Activated CD4-positive, alpha-beta T cell treated with anti-CD3 and anti-CD28 coated beads for 48 hours (primary cell): ENCODE data around the gene TNFRSF8.
"Not testable (repeated sequence)": the region's sequence is repeated elsewhere in the genome, so short reads cannot be mapped to it uniquely, and the experiment has no call there.

Experiments used
- DNase-seq: peaks from one replicate; pipeline ENCODE4 v3.0.0-alpha.2; 2020

TNFRSF8 gene

DNA sequence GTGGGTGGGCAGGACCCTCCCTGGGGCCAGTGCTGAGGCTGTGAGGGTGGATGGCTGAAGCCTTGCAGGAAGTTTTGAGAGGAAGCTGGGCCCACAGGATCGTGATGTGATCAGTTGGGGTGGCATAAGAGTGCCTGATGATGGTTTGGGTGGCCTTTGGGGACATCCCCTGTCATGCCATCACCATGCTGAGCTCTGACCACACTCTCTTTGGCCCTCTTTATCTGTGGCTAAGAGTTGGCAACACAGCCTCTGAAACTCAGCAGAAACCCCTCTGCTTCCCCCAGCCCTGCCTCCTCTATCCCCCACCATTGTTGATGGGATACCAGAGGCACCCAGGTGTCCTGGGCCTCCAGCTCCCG, 24.0 kb upstream of the TNFRSF8 start:
- no peak for DNase-seq

DNA sequence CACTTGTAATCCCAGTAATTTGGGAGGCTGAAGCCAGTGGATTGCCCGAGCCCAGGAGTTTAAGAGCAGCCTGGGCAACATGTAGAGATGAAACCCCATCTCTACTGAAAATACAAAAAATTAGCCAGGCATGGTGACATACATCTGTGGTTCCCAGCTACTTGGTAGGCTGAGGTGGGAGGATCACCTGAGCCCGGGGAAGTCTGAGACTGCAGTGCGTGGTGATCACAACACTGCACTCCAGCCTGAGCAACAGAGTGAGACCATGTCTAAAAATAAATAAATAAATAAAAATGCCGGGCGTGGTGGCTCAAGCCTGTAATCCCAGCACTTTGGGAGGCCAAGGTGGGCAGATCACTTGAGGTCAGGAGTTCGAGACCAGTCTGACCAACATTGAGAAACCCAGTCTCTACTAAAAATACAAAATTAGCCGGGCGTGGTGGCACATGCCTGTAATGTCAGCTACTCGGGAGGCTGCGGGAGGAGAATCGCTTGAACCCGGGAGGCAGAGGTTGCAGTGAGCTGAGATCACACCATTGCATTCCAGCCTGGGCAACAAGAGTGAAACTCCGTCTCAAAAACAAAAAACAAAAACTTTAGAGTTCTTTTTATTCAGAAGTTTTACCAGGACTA, 23.2 kb upstream of the TNFRSF8 start:
- not testable (repeated sequence) for DNase-seq

DNA sequence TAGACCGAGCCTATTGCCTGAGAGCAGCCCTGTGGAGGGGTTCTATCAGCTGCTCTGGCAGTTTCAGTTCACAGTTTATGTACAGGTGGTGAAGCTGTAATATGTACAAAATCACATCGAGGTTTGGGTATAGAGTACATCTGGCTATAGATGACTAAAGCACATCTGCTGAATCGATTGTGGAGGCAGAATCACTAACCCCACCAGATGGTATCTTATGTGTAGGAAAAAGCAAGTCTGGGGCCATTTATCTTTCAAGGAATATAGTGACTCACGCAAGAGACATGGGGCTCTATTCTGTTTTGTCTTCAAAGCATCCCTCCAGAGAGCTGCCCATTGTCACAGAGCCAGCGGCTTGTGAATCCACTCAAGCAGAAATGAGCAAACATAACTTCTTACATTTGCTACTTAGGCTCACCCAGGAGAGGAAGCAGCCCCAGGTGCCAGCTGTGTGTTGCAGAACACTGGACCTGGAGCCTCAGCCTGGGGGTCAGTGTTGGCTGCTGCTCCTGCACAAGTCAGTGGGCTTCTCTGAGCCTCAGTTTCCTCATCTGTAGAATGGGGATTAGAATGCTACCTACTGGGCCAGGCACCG, 22.5 kb upstream of the TNFRSF8 start:
- DNase-seq: peak; percentile 60

DNA sequence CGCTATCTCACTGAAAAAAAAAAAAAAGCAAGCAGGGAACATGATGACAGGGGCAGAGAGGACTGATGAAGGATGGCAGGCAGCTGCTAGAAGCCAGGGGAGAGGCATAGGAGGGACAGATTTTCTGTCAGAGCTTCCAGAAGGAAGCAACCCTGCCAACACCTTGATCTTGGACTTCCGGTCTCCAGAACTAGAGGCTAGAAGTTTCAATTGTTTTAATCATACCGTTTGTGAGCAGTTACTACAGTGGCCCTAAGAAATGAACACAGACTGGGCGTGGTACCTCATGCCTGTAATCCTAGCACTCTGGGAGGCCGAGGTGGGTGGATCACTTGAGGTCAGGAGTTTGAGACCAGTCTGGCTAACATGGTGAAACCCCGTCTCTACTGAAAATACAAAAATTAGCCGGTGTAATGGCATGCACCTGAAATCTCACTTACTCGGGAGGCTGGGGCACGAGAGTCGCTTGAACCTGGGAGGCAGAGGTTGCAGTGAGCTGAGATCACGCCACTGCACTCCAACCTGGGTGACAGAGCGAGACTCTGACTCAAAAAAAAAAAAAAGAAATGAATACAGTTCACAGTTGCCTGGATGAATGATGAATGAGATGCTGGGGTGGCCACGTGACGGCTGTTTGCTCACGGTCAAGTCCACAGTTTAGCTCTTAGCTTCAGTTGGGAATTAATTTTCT, 18.8 kb upstream of the TNFRSF8 start:
- DNase-seq: peak; percentile 35

DNA sequence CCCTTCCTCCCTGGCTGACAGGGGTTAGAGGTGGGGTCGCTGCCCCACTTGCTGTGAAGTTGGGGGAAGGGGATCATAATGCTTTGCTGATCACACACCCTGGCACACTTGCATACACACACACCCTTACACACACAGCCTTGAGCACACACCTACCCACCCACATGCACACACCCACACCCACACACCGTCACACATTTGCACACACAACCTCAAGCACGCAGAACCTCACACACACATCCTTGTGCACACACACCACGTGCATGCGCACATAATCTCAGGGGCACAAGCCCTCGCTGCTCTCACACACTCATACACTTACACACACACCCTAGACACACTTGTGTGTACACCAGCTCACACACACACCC, 16.4 kb upstream of the TNFRSF8 start:
- DNase-seq: no peak

DNA sequence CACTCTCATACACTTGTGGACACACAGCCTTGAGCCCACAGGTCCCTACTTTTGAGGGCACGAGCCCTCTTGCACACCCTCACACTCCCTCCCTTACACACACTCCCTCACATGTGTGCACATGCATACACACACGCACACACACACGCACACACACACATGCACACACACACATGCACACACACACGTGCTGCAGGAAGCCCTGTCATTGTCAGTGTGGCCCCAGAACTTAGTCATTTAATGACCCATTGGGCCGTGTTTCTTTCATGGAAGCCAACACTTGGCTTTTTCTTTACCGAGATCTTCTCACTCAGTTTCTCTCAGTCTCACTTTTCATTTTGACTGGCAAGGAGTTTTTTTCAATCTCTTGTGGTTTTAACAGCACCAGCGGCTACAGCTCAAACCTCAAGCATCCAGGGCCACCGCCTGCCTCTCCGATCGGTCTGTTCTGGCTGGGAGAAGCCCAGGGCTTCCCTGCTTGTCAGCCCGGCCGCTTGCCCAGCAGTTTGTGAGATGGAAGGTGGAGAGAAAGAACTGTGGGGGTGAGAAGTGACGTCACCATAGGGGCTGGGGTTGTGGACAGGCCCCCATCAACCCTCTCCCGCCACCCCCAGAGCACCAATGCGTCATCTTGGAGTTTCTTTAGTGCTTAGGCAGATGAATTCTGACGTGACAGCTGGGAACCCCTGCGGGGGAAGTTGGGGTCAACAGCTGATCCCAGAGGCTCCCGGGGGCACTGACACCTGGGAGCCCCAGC, 15.8 kb upstream of the TNFRSF8 start:
- DNase-seq: peak; percentile 80

DNA sequence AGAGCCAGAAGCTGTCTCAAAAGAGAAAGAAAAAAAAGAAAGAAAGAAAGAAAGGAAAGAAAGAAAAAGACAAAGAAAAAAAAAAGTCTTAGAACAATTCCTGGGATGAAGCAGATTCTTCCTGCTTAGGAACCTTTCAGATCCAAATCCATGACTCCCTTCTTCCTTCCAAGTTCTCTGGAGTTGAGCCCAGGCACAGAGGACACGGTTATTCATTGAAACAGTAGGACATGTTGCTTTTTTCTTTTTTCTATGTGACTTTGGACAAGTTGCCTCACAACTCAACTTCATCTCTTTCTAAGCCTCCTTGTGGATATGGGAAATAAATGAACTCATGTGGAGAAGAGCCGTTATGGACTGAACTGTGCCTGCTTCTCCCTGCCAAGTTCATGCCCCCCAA, 14.7 kb upstream of the TNFRSF8 start:
- no peak for DNase-seq

DNA sequence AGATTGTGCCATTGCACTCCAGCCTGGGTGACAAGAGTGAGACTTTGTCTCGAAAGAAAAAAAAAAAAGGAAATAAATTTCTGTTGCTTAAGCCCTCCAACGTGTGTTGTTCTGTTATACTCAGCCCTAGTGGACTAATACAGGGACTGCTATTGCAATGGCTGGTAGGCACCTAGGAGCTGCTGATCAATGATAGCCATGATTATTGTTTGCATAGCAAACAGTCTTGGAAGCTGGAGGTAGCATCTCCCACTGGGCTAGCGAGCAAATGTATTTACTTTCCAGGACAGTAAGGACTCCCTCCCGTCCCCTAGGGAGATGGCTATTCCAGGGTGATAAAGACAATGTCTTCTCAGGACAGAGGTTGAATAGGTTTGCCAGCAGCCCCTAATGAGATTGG, 13.5 kb upstream of the TNFRSF8 start:
- no peak for DNase-seq

DNA sequence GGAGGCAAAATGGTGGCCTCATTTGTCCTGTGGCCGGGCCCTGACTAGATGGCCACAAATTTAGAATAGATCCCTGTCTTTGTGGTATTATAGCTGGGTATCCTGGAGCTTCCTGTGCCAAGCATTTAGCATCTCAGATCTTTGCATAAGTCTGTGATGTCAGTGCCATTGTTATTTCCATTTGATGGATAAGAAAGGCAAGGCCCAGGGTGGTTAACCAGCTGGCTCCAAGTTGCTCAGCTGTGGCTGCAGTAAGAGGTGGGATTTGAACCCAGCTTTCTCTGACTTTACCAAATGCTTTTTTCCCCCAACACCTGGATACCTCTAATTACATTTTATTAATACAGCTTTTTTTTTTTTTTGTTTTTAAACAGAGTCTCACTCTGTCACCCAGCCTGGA, 11.7 kb upstream of the TNFRSF8 start:
- DNase-seq: no peak

DNA sequence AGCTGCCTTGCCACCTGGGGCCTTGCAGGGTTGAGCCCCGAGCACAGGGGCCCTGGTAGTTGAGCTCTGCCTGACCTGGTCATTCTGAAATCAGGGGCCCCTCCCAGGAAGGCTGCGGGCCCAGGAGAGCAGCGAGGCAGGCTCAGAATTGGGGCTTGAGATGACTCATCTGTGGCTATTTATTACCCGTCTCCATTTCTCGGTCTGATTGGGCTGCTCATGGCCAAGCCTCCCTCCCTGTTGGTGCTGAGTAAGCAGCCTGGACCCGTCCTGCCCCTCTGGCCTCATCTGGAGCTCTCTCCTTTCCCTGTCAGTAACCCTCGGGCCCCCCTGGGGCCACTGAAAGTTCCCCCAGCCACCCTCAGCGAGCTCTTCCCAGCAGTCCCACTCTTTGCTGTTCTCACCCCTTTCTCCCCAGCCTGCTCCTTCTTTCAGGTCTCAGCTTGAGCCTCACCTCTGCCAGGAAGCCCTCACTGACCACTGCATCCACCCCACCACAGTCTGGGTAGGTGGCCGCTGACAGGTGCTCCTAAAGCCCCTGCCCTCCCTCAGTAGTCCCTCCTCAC, 11.0 kb upstream of the TNFRSF8 start:
- DNase-seq: peak; percentile 58

DNA sequence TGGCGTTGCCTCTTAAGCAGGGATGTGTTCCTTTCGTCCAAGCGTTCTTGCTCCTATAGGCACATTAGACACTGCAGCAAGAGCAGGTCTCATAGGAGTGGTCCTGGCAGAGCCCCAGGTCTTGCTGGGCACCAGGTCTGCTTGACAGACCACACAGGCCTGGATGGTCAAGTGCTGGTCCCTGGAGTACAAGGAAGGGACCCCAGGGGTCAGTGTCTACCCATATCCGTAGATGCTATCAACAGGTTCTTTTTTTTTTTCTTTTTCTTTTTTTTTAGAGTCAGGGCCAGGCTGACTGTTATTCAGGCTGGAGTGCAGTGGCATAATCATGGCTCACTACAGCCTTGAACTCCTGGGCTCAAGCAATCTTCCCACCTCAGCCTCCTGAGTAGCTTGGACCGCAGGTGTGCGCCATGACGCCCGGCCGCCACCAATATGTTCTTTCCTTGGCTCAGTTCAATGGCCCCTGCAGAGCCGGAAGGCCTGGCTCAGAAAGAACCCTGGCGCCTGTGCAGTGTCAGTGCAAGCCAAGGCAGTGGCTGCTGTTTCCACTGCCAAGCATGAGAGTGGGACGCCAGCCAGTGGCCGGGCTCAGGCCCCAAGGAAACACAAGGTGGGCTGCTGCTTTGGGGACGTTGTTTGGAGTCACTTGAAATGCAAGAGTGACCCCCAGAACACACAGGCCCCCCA, 10.0 kb upstream of the TNFRSF8 start:
- DNase-seq: no peak

DNA sequence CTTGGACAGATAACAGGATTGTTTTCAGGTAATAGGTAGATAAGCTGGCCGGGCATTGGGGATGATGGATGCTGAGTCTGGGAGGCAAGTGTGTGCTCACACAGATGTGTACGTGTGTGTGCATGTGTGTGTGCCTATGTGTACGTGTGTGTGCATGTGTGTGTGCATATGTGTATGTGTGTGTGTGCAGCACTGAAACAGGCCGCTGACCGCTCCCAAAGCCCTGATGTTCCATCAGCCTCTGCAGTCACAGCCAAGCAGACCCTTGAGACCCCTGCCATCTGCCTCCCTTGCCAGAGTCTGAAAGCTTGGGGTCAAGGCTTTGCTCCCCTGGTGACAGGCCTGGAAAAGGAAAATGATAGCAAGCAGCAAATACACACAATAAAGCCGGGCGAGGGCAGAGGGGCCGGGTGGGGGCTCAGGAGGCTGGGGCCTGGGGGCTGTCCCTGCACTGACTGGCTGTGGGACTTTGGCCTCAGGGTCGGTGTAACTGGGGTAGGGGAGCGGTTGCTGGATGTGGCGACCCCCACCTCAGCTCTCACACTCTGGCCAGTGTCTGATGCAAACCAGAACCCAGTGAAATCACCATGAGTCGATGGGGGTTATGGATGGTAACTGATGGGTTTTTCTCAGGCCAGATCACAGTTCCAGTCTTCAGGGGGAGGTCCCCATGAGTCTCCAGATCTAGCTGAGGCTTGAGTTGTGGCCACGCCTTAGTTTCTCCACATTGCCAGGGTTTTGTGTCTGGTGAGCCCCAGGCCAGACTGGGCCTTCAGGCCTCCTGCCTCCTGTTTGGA, 9.2 kb upstream of the TNFRSF8 start:
- DNase-seq: peak; percentile 51

DNA sequence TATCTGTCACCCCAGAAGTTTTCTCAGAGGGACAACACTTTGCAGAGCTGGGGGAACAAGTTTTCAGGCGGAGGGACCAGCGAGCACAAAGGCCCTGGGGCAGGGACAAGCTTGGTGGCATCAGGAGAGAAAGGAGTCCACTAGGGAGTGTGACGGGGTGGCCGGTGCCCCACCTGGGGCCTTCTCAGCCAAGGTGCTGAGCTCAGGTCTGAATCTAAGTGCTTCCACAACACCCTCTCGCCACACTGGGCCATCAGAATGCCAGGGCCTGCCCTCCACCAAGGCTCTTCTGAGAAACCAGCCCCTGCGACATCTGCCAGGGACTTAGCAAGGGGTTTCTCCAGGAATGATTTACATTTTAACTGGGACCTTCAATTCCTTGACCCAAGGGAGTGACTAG, 7.8 kb upstream of the TNFRSF8 start:
- DNase-seq: no peak

DNA sequence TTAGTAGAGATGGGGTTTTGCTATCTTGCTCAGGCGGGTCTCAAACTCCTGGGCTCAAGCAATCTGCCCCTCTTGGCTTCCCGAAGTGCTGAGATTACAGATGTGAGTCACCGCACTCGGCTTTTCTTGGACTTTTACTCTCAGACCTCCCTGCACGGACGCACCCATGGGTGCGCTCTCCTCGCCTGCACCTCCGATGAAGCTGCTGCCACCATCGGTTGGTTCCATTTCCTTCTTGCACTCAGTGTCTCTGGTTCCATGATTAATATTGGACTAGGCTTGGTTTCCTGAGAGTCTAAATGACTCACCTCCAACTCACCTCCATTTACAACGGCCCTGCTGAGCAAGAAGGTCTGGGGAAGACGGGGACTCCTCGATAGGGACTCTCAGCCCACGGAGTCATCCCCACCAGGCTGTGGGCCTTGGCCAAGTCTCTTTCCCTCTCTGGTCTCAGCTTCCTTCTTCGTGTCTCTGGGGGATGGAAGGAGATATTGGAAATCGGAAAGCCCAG, 6.7 kb upstream of the TNFRSF8 start:
- peak; percentile 59 for DNase-seq

DNA sequence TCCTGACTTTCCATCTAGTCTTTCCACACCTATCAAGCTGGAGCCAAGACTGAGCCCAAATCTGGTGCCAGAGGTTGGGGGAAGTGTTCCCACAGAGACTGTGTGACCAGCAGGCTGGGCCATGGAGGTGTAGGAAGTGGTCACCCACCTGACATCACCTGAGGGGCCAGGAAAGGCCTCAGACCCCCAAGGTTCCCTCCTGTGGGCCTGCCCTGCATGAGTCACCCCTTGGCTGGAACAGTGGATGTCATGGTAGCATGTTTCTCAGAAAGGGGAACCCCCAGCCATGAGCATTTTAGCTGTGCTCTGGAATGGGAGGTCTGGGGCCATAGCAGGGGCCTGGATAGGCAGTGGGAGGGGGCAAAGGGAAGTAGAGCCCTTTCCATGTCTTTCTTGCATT, 5.7 kb upstream of the TNFRSF8 start:
- DNase-seq: peak; percentile 73

DNA sequence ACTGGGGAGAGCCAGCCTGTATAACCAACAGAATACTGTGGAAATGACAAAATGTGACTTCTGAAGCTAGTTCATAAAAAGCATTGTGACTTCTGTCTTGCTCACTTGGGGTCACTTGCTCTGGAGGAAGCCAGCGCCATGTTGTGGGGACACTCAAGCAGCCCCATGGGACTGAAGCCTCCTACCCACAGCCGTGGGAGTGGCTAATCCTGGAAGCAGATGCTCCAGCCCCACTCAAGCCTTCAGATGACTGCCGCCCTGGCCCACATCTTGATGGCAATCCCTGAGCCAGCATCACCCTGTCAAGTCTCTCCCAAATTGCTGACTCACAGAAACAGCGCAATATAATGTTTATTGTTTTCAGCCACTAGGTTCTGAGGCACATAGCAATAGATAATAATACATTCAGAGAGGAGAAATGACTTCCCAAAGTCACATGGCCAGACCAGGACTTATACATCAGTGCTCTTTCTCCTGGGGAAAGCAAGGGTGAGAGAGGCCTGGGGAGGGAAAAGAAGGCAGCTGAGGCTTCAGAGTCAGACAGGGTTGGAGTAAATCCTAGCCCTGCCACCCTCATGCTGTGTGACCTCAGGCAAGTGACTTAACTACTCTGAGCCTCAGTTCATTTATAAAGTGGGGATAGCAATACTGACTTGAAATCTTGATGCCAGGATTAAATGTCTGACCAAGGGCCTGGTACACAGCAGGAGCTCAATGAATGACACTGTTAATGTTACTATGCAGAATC, 5.0 kb upstream of the TNFRSF8 start:
- DNase-seq: no peak

DNA sequence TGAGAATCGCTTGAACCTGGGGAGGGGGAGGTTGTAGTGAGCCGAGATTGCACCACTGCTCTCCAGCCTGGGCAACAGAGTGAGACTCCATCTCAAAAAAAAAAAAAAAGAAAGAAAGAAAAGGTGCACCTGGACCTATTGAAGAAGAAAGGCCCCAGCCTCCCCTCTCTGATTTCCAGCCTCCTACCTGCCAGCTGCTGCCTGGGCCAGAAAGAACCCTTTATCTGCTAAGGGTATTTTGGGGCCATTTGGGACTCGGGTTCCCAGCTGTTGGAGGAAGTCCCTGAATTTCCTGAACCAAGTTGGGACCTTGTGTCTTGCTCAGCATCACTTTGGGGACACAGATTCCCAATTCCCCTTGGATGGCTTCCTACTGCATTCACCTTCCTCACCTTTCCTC, 3.9 kb upstream of the TNFRSF8 start:
- DNase-seq: no peak

DNA sequence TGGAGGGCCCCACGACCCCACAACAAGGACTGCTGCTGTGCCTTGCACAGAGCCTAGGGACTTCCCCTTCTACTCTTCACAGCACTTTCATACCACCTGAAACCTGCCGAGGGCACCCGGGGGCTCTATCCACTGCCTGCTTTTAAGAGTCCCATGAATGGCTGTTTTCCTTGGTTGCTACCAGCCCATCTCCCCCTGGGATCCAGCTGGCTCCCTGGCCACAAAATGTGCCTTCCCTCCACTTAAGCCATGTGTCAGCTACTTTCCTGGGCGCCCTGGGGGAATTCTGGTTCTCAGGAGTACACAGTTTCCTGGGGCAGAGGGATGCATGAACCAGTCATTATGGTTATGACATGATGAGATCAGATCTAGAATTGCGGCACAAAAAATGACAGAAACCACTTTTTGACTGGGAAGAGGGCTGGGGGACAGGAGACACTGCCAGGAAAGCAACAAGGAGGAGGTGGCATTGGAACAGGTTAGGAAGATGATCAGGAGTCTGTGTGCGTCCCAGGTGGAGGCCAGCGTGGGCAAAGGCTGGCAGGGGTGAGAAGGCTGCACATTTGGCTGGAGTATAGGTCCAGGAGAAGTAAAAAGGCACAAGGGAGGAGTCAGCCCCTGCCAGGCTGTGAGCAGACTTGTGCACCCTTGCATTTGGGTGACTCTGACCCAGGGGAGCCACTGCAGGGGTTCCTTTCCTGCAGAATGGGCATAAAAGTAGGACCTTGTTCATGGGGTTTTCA, 3.2 kb upstream of the TNFRSF8 start:
- DNase-seq: peak; percentile 58

DNA sequence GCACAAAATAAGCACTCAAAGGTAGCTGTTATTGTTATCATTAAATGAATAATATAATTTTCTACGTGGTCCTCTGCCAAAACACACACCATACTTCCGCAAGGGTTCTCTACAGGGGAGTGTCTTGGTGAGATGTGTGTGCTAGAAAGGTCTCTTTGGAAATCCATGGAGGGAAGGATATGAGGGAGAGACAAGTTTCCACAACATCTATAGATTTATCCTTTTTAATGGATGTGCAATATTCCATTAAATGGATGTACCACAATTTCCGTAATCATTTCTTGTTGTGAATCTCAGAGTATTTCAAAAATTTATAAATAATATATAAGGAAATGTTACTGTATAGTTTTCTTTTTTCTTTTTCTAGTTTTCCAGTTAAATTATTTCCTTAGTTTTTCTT, 2.6 kb upstream of the TNFRSF8 start:
- DNase-seq: no peak
